ENCODE measurements around the gene COBL.

COBL gene

GRCh38 chr7:51031791-51032515 lies 284.7 kb downstream of the COBL start:
- H3K4me3 ChIP-seq (ENCODE audit: low read depth, low read length) = no peak overlapping the region
- TF ChIP-seq CTCF (IDR thresholded peaks at IDR 0.05; ENCODE audit: borderline replicate concordance, insufficient read depth, low read depth, low read length) = no peak

GRCh38 chr7:51031216-51031615 lies 285.4 kb downstream of the COBL start:
- no peak for TF ChIP-seq CTCF (IDR thresholded peaks at IDR 0.05; ENCODE audit: borderline replicate concordance, insufficient read depth, low read depth, low read length)
- no peak overlapping the region for H3K4me3 ChIP-seq (ENCODE audit: low read depth, low read length)

- no peak overlapping the region for H3K4me3 ChIP-seq (ENCODE audit: low read depth, low read length)
- no peak for TF ChIP-seq CTCF (IDR thresholded peaks at IDR 0.05; ENCODE audit: borderline replicate concordance, insufficient read depth, low read depth, low read length)
Observed at GRCh38 chr7:51029701-51030191, 286.9 kb downstream of the COBL start.

GRCh38 chr7:51029131-51029530 lies 287.5 kb downstream of the COBL start:
- TF ChIP-seq CTCF (IDR thresholded peaks at IDR 0.05; ENCODE audit: borderline replicate concordance, insufficient read depth, low read depth, low read length) = no peak
- H3K4me3 ChIP-seq (ENCODE audit: low read depth, low read length) = no peak overlapping the region

GRCh38 chr7:51027935-51028830 lies 288.4 kb downstream of the COBL start:
- no peak for TF ChIP-seq CTCF (IDR thresholded peaks at IDR 0.05; ENCODE audit: borderline replicate concordance, insufficient read depth, low read depth, low read length)
- no peak overlapping the region for H3K4me3 ChIP-seq (ENCODE audit: low read depth, low read length)

- TF ChIP-seq CTCF (IDR thresholded peaks at IDR 0.05; ENCODE audit: borderline replicate concordance, insufficient read depth, low read depth, low read length) = no peak
- H3K4me3 ChIP-seq (ENCODE audit: low read depth, low read length) = no peak overlapping the region
Observed at GRCh38 chr7:51027106-51027934, 289.3 kb downstream of the COBL start.
